Fibroblast of the aortic adventitia (primary cell): ENCODE data around the gene TDRKH. TPM values are rescaled to one million over a fixed set of nuclear protein-coding genes. Genes with fewer than 3 reads are reported as not detected.

Experiments
- DNase-seq: peaks from one replicate; pipeline ENCODE4 v3.0.0-alpha.2; 2010; ENCODE audit warnings: low read depth
- H3K4me3 ChIP-seq: 2 replicates; pipeline ENCODE4 v1.5.1; 2011; ENCODE audit warnings: low read depth, mild to moderate bottlenecking, control low read depth, low read length, moderate library complexity
- small RNA-seq: library from RNA; depleted of rRNA; stranded (forward); fragments of <200 nt; gene quantifications from one replicate; pipeline ENCODE3, GENCODE V24; 2012
- total RNA-seq: library from RNA; depleted of rRNA; stranded (reverse); fragments of >200 nt; gene quantifications from 2 replicates; pipeline ENCODE4 v1.2.3, GENCODE V29; 2012; ENCODE audit warnings: low replicate concordance
- TF ChIP-seq, protein P1 (sequence below): IDR thresholded peaks from 2 replicates; pipeline ENCODE4 v1.5.1; 2011; ENCODE audit warnings: mild to moderate bottlenecking, low read length, control low read depth, inconsistent platforms; ENCODE audit not compliant: insufficient read depth

TDRKH gene
- total RNA-seq, 1 donor = 2.1 TPM

DNA sequence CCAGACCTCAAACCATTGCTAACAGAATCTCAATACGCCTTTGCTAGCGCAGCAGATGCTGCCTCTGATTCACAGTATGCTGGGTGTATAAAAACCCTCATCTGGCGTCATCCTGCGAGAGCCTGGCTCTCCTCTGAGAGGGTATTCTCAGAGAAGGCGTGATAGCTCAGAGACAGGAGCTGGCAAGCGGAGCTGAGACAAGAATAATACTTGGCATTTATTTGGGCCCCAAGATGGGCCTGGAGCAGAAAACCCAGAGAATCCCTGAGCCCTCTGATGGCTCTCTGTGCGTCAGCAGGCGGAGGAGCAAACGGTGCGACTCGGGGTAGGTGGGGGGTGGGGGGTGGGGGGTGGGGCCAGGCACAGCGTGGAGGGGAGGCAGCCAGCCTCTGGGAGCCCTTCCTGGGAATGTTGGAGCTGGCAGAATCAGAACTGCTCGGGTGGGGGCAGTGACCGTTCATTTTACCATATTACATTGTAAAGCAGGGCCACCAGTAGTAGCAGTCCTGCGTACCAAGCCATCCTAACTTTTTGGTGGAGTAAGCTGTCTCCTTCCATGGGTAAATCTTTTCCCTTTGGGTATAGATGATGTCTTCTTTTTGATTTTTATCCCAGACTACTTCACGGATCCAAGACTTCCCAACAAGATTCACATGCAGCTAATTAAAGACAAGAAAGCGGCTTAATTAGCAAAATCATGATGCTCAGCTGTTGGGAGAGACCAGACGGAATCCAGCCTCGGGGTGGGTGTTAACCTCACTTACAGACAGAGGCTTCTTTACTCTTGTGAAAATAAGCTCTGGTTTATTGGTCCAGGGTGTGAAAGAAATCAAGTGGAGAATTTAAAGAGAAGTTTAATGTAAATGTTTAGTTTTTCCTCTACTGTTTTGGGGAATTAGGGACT is 61.9 kb downstream of the TDRKH start:
- TF ChIP-seq, protein P1, sequence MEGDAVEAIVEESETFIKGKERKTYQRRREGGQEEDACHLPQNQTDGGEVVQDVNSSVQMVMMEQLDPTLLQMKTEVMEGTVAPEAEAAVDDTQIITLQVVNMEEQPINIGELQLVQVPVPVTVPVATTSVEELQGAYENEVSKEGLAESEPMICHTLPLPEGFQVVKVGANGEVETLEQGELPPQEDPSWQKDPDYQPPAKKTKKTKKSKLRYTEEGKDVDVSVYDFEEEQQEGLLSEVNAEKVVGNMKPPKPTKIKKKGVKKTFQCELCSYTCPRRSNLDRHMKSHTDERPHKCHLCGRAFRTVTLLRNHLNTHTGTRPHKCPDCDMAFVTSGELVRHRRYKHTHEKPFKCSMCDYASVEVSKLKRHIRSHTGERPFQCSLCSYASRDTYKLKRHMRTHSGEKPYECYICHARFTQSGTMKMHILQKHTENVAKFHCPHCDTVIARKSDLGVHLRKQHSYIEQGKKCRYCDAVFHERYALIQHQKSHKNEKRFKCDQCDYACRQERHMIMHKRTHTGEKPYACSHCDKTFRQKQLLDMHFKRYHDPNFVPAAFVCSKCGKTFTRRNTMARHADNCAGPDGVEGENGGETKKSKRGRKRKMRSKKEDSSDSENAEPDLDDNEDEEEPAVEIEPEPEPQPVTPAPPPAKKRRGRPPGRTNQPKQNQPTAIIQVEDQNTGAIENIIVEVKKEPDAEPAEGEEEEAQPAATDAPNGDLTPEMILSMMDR = no peak
- DNase-seq = peak; percentile 74
- H3K4me3 ChIP-seq = peak overlapping the region; percentile 31

DNA sequence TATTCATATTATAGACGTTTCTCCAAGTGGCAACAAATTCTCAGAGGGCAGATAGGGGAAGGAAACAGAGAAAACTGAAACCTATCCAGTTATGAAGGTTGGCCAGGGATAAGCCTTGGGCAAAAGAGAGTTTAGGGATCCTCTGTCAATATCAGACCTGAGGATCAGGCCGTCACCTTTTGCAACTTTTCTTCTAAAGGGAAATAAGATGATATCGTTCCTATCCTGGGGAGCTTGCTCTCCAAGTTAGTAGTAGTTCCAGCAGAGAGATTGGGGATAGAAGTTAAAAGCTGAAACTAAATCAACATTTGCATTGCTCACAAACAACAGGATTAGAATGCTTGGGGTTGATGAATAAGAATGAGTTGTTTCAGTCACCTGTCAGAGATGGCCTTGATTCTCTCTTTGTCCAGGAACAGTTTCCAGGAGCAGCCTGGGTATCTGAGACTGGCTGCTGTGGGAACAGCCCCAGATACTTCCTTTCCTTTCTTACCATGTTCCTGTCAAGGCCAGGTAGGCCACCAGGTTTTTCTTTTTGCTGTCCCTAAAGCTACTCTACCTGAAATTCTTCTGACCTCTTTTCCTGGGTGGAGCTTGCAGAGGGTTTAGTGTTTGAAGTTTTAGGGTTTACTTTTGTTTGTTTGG is 66.5 kb downstream of the TDRKH start:
- no peak overlapping the region for H3K4me3 ChIP-seq
- TF ChIP-seq, protein P1 = no peak
- DNase-seq = no peak

Small RNAs within 50 kb of the gene (small RNA-seq; reads per million reads assigned to genes)
- gene RNU6-662P = not detected

Other genes with a start within 250 kb of the TDRKH start
- gene SNX27, start 178.4 kb downstream of the TDRKH start, total RNA-seq = 14.1 and 28.6 TPM in 2 replicates
- gene CELF3, start 73.7 kb downstream of the TDRKH start, total RNA-seq = not detected in 2 replicates
- gene RIIAD1, start 69.0 kb downstream of the TDRKH start, total RNA-seq = 5.8 TPM in 1 of 2 replicates, not detected in the other
- gene MRPL9, start 27.0 kb downstream of the TDRKH start, total RNA-seq = 57.6 and 120 TPM in 2 replicates
- not detected in 2 replicates for gene LINGO4, start 14.9 kb upstream of the TDRKH start, total RNA-seq
- not detected in 2 replicates for gene RORC, start 41.3 kb upstream of the TDRKH start, total RNA-seq
- not detected in 2 replicates for gene C2CD4D, start 49.3 kb upstream of the TDRKH start, total RNA-seq
- not detected in 2 replicates for gene THEM5, start 63.2 kb upstream of the TDRKH start, total RNA-seq
- 6.3 and 18.3 TPM in 2 replicates for gene THEM4, start 119.0 kb upstream of the TDRKH start, total RNA-seq
- gene S100A10, start 203.4 kb upstream of the TDRKH start, total RNA-seq = 271 and 340 TPM in 2 replicates
- 28.9 and 381 TPM in 2 replicates for gene S100A11, start 246.5 kb upstream of the TDRKH start, total RNA-seq